GM21367 (cell line): Measurements from ENCODE around the gene RPL10.
"Not testable (repeated sequence)": the region's sequence is repeated elsewhere in the genome, so short reads cannot be mapped to it uniquely, and the experiment has no call there.

Experiments used
- ATAC-seq: cut with Tn5 transposase; IDR thresholded peaks from one replicate; pipeline ENCODE4 v1.9.1; 2021; ENCODE audit not compliant: unreplicated experiment

Gene RPL10

GRCh38 chrX:154399527-154400368 is 1.6 kb downstream of the RPL10 start:
- no peak for ATAC-seq

- not testable (repeated sequence) for ATAC-seq
Observed at GRCh38 chrX:154400369-154400817, 2.2 kb downstream of the RPL10 start.

- ATAC-seq, result no peak
Observed at GRCh38 chrX:154401045-154401799, 3.0 kb downstream of the RPL10 start.

GRCh38 chrX:154401918-154402621 is 3.9 kb downstream of the RPL10 start:
- no peak for ATAC-seq

- ATAC-seq, result no peak
Observed at GRCh38 chrX:154402622-154403127, 4.5 kb downstream of the RPL10 start.

GRCh38 chrX:154403192-154403591 is 5.0 kb downstream of the RPL10 start:
- no peak for ATAC-seq

GRCh38 chrX:154403858-154404257 is 5.7 kb downstream of the RPL10 start:
- no peak for ATAC-seq

GRCh38 chrX:154404625-154405192 is 6.5 kb downstream of the RPL10 start:
- no peak for ATAC-seq

- ATAC-seq, result no peak
Observed at GRCh38 chrX:154408659-154409221, 10.6 kb downstream of the RPL10 start.

- peak; percentile 42 for ATAC-seq
Observed at GRCh38 chrX:154409222-154409871, 11.2 kb downstream of the RPL10 start, which contains the start of gene DNASE1L1. DNASE1L1 (minus strand) TSS chrX:154409254; CDS start chrX:154405568, 3,686 bp downstream.

GRCh38 chrX:154411981-154412340 is 13.8 kb downstream of the RPL10 start:
- no peak for ATAC-seq

GRCh38 chrX:154412468-154412867 is 14.3 kb downstream of the RPL10 start:
- no peak for ATAC-seq

- no peak for ATAC-seq
Observed at GRCh38 chrX:154413142-154413541, 15.0 kb downstream of the RPL10 start.

GRCh38 chrX:154417157-154417556 is 19.0 kb downstream of the RPL10 start:
- no peak for ATAC-seq

GRCh38 chrX:154419189-154419588 is 21.0 kb downstream of the RPL10 start:
- no peak for ATAC-seq

GRCh38 chrX:154419688-154420401 is 21.7 kb downstream of the RPL10 start:
- no peak for ATAC-seq

GRCh38 chrX:154420402-154420756 is 22.2 kb downstream of the RPL10 start:
- no peak for ATAC-seq

GRCh38 chrX:154426916-154427770 is 29.0 kb downstream of the RPL10 start:
- no peak for ATAC-seq
